Epithelial cell of proximal tubule (primary cell): ENCODE results near the gene ITGB3. TPM values are rescaled to one million over a fixed set of nuclear protein-coding genes. Genes with fewer than 3 reads are reported as not detected.

ENCODE experiments used
- DNase-seq: peaks from one replicate; pipeline ENCODE4 v3.0.0-alpha.2; 2011; ENCODE audit warnings: low read depth
- H3K4me3 ChIP-seq: 2 replicates; pipeline ENCODE4 v1.5.1; 2011; ENCODE audit warnings: low read depth, mild to moderate bottlenecking, low read length
- total RNA-seq: library from RNA; depleted of rRNA; stranded (reverse); fragments of >200 nt; gene quantifications from 2 replicates; pipeline ENCODE4 v1.2.3, GENCODE V29; 2015
- TF ChIP-seq, protein P1 (sequence below): conservative IDR thresholded peaks from 2 replicates; pipeline ENCODE4 v1.5.1; 2012; ENCODE audit warnings: low read depth, mild to moderate bottlenecking, low read length

ITGB3 gene
- total RNA-seq, 1 donor from 2014 or later: 181 TPM

DNA sequence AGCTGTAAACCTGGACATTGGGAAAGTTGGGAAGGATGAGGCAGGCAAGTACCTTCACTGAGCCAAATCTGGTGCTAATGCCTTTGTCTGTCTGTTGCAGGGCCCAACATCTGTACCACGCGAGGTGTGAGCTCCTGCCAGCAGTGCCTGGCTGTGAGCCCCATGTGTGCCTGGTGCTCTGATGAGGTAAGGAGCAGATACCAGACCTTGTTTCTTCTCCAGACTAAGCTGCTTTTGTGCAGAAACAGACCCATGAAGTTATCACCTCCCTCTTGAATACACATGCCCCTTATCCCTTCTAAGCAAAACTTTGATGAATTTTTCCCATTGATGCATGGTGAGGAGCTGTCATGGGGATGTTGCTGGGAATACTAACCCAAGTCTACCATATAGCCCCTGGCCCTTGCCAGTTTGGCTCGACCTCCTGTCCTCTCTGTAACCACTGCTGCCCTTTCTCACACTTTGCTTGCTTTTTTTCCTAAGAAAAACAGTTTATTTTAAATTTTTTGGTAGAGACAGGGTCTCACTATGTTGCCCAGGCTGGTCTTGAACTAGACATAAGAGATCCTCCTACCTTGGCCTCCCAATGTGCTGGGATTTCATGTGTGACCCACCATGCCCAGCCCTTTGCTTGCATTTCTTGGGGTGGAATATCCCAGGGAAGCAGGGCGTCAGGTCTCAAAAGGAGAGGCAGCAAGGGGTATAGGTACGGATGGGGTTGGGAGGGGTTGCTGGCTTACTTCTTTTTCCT is 20.9 kb downstream of the ITGB3 start:
- TF ChIP-seq, protein P1, sequence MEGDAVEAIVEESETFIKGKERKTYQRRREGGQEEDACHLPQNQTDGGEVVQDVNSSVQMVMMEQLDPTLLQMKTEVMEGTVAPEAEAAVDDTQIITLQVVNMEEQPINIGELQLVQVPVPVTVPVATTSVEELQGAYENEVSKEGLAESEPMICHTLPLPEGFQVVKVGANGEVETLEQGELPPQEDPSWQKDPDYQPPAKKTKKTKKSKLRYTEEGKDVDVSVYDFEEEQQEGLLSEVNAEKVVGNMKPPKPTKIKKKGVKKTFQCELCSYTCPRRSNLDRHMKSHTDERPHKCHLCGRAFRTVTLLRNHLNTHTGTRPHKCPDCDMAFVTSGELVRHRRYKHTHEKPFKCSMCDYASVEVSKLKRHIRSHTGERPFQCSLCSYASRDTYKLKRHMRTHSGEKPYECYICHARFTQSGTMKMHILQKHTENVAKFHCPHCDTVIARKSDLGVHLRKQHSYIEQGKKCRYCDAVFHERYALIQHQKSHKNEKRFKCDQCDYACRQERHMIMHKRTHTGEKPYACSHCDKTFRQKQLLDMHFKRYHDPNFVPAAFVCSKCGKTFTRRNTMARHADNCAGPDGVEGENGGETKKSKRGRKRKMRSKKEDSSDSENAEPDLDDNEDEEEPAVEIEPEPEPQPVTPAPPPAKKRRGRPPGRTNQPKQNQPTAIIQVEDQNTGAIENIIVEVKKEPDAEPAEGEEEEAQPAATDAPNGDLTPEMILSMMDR: no peak
- no peak overlapping the region for H3K4me3 ChIP-seq
- no peak for DNase-seq

DNA sequence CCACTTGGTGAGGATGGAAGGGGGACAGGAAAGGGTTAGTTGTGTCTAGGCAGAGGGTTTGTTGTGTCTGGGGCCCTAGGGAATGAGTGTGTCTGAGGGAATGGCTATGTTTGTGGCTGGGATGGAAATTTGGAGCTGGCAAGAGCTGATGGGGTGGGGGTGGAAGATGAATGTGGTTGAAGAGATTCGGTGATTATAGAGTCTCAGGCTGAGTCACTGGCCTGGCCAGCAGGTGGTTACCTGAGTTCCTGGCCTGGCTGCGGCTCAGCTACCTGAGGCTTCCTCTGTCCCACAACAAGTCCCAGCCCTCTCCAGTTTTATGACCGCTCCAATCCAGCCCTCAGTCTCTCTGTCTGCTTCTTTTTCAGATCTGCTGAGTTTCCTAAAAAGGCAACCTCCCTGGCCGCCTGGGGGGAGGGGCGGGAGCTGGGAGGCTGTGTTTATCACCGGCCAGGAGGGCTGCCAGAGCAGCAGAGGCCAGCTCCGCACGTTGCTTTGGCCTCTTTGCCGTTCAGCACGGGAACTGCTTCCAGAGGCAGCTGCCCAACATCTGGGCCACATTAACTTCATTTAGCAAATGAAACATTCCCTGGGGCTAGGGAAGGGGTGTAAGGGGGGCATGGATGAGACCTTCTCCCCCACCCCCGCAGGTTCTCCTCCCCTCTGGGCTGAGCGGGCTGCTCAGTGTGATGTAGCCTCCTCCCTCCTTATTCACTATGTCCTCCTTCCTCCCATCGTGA is 21.8 kb downstream of the ITGB3 start:
- DNase-seq: no peak
- TF ChIP-seq, protein P1: no peak
- no peak overlapping the region for H3K4me3 ChIP-seq

DNA sequence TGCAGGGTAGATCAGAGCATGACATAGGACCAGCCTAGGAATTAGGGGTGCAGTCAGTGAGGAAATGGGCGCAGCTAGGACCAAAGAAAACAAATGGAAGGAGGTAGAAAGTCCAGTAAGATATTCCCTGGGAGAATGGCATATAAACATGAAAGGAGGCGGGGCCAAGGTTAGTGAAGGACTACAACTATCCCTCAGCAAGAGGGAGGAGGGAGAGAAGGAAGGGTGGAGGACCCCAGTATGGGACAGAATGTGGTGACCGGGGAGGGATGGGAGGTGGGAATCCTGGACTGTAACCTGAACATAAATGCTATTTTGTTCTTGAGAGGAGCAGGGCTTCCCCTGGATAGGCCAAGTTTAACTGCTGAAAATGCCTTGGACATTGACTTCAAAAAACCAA is 22.8 kb downstream of the ITGB3 start:
- TF ChIP-seq, protein P1: no peak
- DNase-seq: no peak

DNA sequence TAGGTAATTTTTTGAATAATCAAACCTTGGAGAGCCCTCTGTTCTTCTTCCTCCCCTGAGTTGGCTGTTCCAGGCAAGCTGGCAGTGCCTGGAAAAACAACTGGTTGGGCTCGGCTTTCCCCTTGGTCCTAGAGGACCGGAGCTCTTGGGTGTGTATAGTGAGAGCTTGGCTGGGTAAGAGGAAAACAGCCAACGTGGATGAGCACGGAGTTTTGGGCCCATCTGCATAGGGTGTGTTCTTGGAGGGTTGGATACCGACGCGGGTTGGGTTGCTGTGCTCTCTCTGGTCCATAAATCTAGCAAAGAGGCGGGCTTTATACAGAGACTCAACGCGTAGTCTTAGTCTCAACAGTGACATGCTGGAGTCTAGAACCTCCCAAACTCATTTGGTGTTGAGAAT is 23.2 kb downstream of the ITGB3 start:
- no peak overlapping the region for H3K4me3 ChIP-seq
- DNase-seq: no peak
- TF ChIP-seq, protein P1: no peak

More for the DNA sequence above, 22.8 kb downstream of the ITGB3 start:
- no peak overlapping the region for H3K4me3 ChIP-seq

DNA sequence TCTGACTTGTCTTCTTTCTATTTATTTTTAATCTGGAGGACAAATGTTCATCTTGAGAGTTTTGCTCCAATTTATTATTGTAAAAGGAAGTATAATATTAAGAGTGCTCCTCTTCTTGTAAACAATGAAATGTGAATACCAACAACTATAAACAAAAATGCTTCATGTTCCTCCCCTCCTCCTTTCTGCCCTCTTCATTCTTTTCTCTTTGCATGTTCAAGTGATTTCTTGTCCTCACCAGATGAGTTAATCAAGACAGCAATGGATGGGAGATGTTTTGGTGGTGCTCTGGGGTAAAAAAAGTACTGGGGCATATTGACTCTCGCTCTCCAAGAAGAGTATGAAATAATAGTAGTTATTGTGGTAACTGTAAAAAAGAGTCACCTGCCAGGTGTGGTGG is 24.3 kb downstream of the ITGB3 start:
- H3K4me3 ChIP-seq: no peak overlapping the region
- DNase-seq: no peak
- TF ChIP-seq, protein P1: no peak

DNA sequence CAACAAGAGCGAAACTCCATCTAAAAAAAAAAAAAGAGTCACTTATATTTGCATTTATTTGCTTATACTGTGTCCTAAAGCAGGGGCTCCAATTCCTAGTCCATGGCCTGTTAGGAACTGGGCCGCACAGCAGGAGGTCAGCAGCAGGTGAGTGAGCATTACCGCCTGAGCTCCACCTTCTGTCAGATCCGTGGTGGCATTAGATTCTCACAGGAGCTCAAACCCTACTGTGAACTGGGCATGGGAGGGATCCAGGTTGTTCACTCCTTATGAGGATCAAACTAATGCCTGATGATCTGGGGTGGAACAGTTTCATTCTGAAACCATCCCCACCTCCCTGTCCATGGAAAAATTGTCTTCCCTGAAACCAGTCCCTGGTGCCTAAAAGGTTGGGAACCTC is 24.9 kb downstream of the ITGB3 start:
- H3K4me3 ChIP-seq: no peak overlapping the region
- TF ChIP-seq, protein P1: no peak
- no peak for DNase-seq
